Ovary (tissue), 3 donors: ENCODE data around the gene SMG1.

Experiments used
- CTCF ChIP-seq, 3 donors: fragments of 450-650 bp in 2 of 3; fragments of 200-600 bp in 1 of 3; IDR thresholded peaks; one replicate each; pipeline versions ENCODE4 v1.5.1 to v1.8.0; 2016 to 2022; ENCODE audit warnings: antibody characterized with exemption in 3 of 3, mild to moderate bottlenecking in 1 of 3
- EP300 ChIP-seq: sonication (generic); formaldehyde crosslinking; IDR thresholded peaks from one replicate; pipeline ENCODE4 v1.6.1; 2017; ENCODE audit warnings: antibody characterized with exemption
- POLR2A ChIP-seq: fragments of 450-650 bp; IDR thresholded peaks from one replicate; pipeline ENCODE4 v1.6.1; 2017; ENCODE audit warnings: antibody characterized with exemption, mild to moderate bottlenecking, moderate library complexity
- donor health status: DM: no; HTN: no; CAD: no.

- TF ChIP-seq CTCF (IDR thresholded peaks at IDR 0.05), result no peak
- no peak for TF ChIP-seq POLR2A
- no peak for TF ChIP-seq EP300
These were observed 10.6 kb upstream of the SMG1 start for GRCh38 chr16:18936727-18937340.
